Stromal cell of bone marrow (primary cell): ENCODE results near the gene VIL1.

Source experiments
- DNase-seq: peaks from one replicate; pipeline ENCODE4 v3.0.0-alpha.2; 2012; ENCODE audit warnings: low read depth

Gene VIL1

GRCh38 chr2:218406209-218406948 lies 12.5 kb upstream of the VIL1 start:
- DNase-seq, result peak; percentile 89

GRCh38 chr2:218406949-218407618 lies 11.8 kb upstream of the VIL1 start:
- no peak for DNase-seq

GRCh38 chr2:218407717-218408116 lies 11.2 kb upstream of the VIL1 start:
- DNase-seq, result no peak

GRCh38 chr2:218418321-218418716 lies 604 bp upstream of the VIL1 start:
- no peak for DNase-seq

GRCh38 chr2:218419630-218420216 lies 800 bp downstream of the VIL1 start:
- DNase-seq, result no peak

GRCh38 chr2:218421027-218421426 lies 2.1 kb downstream of the VIL1 start:
- DNase-seq, result no peak

GRCh38 chr2:218422403-218423086 lies 3.6 kb downstream of the VIL1 start:
- no peak for DNase-seq

GRCh38 chr2:218423584-218423983 lies 4.7 kb downstream of the VIL1 start:
- no peak for DNase-seq

GRCh38 chr2:218425531-218425930 lies 6.6 kb downstream of the VIL1 start:
- DNase-seq, result no peak

- DNase-seq, result no peak
These were observed 8.8 kb downstream of the VIL1 start for GRCh38 chr2:218427741-218428140.

- no peak for DNase-seq
These were observed 10.1 kb downstream of the VIL1 start for GRCh38 chr2:218428846-218429558.

GRCh38 chr2:218429911-218430692 lies 11.2 kb downstream of the VIL1 start:
- no peak for DNase-seq

- no peak for DNase-seq
These were observed 11.8 kb downstream of the VIL1 start for GRCh38 chr2:218430721-218431120.

GRCh38 chr2:218431878-218432277 lies 13.0 kb downstream of the VIL1 start:
- DNase-seq, result no peak

- no peak for DNase-seq
These were observed 13.9 kb downstream of the VIL1 start for GRCh38 chr2:218432676-218433365.

GRCh38 chr2:218434456-218434855 lies 15.5 kb downstream of the VIL1 start:
- DNase-seq, result no peak

- DNase-seq, result no peak
These were observed 16.4 kb downstream of the VIL1 start for GRCh38 chr2:218435003-218435982.

- no peak for DNase-seq
These were observed 18.1 kb downstream of the VIL1 start for GRCh38 chr2:218436992-218437391.

- DNase-seq, result no peak
These were observed 19.0 kb downstream of the VIL1 start for GRCh38 chr2:218437969-218438368.
